ENCODE data around the gene GBP2. TPM values are rescaled to one million over a fixed set of nuclear protein-coding genes. Genes with fewer than 3 reads are reported as not detected.

GBP2 gene
- polyA plus RNA-seq, 1 of the 3 experiments (the other 2 are of a cell fraction), result 8.7 TPM

DNA sequence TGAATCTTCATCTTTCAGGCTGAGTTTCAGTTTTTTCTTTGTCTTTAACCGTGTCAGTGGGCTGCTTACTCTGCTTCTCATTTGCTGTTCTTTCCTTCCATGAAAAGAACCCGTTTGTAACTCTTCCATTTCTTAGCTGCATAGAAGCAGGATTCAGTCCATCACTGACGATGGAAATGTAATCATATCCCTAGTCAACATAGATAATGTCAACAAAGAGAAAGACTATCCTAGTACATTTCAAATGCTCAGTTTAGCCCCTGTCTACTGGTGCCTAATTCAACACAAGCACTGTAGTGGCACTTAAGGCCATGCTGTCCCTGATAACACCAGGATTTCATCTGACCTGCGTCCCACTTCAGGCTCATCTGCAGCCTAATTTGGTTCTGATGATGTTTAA is 61.3 kb downstream of the GBP2 start:
- Histone ChIP-seq H3K27ac (ENCODE audit: low read depth in 2 of 2, low read length in 1 of 2) (peak overlapping the region; percentile 55 to 76; a peak in 2 of 4 replicates), H3K27me3 (ENCODE audit: insufficient read depth) (no peaks in the 10 kb centered on the region), H2AFZ (ENCODE audit: low read depth) (peak overlapping the region; percentile 94), H3K36me3 (replicated peaks in 1 of 2; ENCODE audit: control insufficient read depth in 1 of 2, insufficient read depth in 2 of 2, low read length in 1 of 2) (peaks cover 0 to 9% of the 10 kb centered on the region in 2 experiments), H3K9me2 (0 out of 2 replicates have a peak, but pooled peaks cover 4% of the 10 kb centered on the region), H3K4me1 (ENCODE audit: control insufficient read depth in 1 of 2, insufficient read depth in 2 of 2, low read depth in 1 of 2, low read length in 1 of 2) (peaks cover 0 to 4% of the 10 kb centered on the region in 2 experiments; a peak in 2 of 4 replicates), H3K9ac (peak overlapping the region; percentile 55; the same call in 1 of the 2 replicates), H3K4me2 (peak overlapping the region; percentile 71), H3K79me2 (ENCODE audit: insufficient read depth) (no peaks in the 10 kb centered on the region), H3F3A (replicated peaks; ENCODE audit: insufficient read depth) (no peaks in the 10 kb centered on the region), H3K4me3 (ENCODE audit: low read depth in 2 of 2, low read length in 1 of 2) (peak overlapping the region; percentile 52 to 62), H4K20me1 (ENCODE audit: insufficient read depth) (no peaks in the 10 kb centered on the region), H3K9me3 (no peaks in the 10 kb centered on the region)
- ChIA-PET POLR2A (no interaction called here), CTCF (interaction anchor here (0.9 to 1.8 kb wide), 2 partner anchors 21 to 66 kb away, joined by 4 to 6 read pairs; no protein-coding TSS in a partner anchor)
- TF ChIP-seq SMC3 (IDR thresholded peaks at IDR 0.05; ENCODE audit: low read depth, low read length) (no peak), GABPA (IDR thresholded peaks at IDR 0.05; ENCODE audit: low read depth) (no peak)
- 37% methylated on average over 4 of the region's 4 CpGs for WGBS (ENCODE audit: low lambda C conversion rate)
- DNase-seq, result no peak

DNA sequence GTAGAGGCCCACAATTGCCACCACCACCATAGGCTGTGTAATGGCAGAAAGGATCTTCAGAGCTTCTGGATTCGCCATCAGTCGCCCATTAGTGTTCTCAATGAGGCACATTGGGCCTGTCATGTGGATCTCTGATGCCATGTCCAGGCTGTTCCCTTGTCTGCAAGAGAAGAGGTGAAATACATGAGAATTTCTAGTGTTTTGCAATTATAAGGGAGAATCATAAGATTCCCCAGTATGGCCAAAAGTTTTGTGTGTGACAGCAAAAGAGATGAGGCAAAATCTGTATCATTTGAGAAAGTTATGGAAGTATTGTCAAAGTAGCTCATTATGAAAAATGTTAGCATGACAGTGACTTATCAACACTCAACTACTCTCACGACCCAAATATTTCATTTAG is 62.8 kb downstream of the GBP2 start:
- CTCF ChIA-PET, result interaction anchor here (0.7 to 1.0 kb wide), 3 partner anchors 11 to 741 kb away, joined by 3 to 4 read pairs (median 3); no protein-coding TSS in a partner anchor
- Histone ChIP-seq H3K9me2 (0 out of 2 replicates have a peak, but pooled peaks cover 4% of the 10 kb centered on the region), H3K4me1 (ENCODE audit: control insufficient read depth in 1 of 2, insufficient read depth in 2 of 2, low read depth in 1 of 2, low read length in 1 of 2) (peaks cover 0 to 4% of the 10 kb centered on the region in 2 experiments; a peak in 2 of 4 replicates), H3K27ac (ENCODE audit: low read depth in 2 of 2, low read length in 1 of 2) (no peak overlapping the region), H2AFZ (ENCODE audit: low read depth) (no peak overlapping the region), H3K9me3 (no peaks in the 10 kb centered on the region), H3K79me2 (ENCODE audit: insufficient read depth) (no peaks in the 10 kb centered on the region), H3K9ac (no peak overlapping the region), H3K4me2 (no peak overlapping the region), H3K36me3 (replicated peaks in 1 of 2; ENCODE audit: control insufficient read depth in 1 of 2, insufficient read depth in 2 of 2, low read length in 1 of 2) (peaks cover 3 to 9% of the 10 kb centered on the region in 2 experiments), H4K20me1 (ENCODE audit: insufficient read depth) (no peaks in the 10 kb centered on the region), H3F3A (replicated peaks; ENCODE audit: insufficient read depth) (no peaks in the 10 kb centered on the region), H3K27me3 (ENCODE audit: insufficient read depth) (no peaks in the 10 kb centered on the region), H3K4me3 (ENCODE audit: low read depth in 2 of 2, low read length in 1 of 2) (no peak overlapping the region)
- TF ChIP-seq, protein P1, sequence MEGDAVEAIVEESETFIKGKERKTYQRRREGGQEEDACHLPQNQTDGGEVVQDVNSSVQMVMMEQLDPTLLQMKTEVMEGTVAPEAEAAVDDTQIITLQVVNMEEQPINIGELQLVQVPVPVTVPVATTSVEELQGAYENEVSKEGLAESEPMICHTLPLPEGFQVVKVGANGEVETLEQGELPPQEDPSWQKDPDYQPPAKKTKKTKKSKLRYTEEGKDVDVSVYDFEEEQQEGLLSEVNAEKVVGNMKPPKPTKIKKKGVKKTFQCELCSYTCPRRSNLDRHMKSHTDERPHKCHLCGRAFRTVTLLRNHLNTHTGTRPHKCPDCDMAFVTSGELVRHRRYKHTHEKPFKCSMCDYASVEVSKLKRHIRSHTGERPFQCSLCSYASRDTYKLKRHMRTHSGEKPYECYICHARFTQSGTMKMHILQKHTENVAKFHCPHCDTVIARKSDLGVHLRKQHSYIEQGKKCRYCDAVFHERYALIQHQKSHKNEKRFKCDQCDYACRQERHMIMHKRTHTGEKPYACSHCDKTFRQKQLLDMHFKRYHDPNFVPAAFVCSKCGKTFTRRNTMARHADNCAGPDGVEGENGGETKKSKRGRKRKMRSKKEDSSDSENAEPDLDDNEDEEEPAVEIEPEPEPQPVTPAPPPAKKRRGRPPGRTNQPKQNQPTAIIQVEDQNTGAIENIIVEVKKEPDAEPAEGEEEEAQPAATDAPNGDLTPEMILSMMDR (IDR thresholded peaks at IDR 0.05), result no peak
- TF ChIP-seq RCOR1 (IDR thresholded peaks at IDR 0.05; ENCODE audit: low read length) (no peak), POLR2AphosphoS5 (IDR thresholded peaks at IDR 0.05; ENCODE audit: low read depth, low read length) (no peak), YY1 (IDR thresholded peaks at IDR 0.05; ENCODE audit: low read depth) (no peak), FOXM1 (IDR thresholded peaks at IDR 0.05; ENCODE audit: low read depth) (no peak), TEAD4 (IDR thresholded peaks at IDR 0.05; ENCODE audit: borderline replicate concordance, insufficient read depth) (no peak), RFX5 (IDR thresholded peaks at IDR 0.05; ENCODE audit: low read length) (no peak), MEF2A (IDR thresholded peaks at IDR 0.05; ENCODE audit: borderline replicate concordance, low read depth) (no peak), ELF1 (IDR thresholded peaks at IDR 0.05) (no peak), TCF12 (IDR thresholded peaks at IDR 0.05) (no peak)
- TF ChIP-seq, protein P2, sequence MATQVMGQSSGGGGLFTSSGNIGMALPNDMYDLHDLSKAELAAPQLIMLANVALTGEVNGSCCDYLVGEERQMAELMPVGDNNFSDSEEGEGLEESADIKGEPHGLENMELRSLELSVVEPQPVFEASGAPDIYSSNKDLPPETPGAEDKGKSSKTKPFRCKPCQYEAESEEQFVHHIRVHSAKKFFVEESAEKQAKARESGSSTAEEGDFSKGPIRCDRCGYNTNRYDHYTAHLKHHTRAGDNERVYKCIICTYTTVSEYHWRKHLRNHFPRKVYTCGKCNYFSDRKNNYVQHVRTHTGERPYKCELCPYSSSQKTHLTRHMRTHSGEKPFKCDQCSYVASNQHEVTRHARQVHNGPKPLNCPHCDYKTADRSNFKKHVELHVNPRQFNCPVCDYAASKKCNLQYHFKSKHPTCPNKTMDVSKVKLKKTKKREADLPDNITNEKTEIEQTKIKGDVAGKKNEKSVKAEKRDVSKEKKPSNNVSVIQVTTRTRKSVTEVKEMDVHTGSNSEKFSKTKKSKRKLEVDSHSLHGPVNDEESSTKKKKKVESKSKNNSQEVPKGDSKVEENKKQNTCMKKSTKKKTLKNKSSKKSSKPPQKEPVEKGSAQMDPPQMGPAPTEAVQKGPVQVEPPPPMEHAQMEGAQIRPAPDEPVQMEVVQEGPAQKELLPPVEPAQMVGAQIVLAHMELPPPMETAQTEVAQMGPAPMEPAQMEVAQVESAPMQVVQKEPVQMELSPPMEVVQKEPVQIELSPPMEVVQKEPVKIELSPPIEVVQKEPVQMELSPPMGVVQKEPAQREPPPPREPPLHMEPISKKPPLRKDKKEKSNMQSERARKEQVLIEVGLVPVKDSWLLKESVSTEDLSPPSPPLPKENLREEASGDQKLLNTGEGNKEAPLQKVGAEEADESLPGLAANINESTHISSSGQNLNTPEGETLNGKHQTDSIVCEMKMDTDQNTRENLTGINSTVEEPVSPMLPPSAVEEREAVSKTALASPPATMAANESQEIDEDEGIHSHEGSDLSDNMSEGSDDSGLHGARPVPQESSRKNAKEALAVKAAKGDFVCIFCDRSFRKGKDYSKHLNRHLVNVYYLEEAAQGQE (IDR thresholded peaks at IDR 0.05; ENCODE audit: low read depth, low read length), result no peak
- TF ChIP-seq, protein P3, sequence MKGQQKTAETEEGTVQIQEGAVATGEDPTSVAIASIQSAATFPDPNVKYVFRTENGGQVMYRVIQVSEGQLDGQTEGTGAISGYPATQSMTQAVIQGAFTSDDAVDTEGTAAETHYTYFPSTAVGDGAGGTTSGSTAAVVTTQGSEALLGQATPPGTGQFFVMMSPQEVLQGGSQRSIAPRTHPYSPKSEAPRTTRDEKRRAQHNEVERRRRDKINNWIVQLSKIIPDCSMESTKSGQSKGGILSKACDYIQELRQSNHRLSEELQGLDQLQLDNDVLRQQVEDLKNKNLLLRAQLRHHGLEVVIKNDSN (IDR thresholded peaks at IDR 0.05; ENCODE audit: borderline replicate concordance, low read depth), result no peak
- TF ChIP-seq, protein P4, sequence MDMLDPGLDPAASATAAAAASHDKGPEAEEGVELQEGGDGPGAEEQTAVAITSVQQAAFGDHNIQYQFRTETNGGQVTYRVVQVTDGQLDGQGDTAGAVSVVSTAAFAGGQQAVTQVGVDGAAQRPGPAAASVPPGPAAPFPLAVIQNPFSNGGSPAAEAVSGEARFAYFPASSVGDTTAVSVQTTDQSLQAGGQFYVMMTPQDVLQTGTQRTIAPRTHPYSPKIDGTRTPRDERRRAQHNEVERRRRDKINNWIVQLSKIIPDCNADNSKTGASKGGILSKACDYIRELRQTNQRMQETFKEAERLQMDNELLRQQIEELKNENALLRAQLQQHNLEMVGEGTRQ (IDR thresholded peaks at IDR 0.05; ENCODE audit: borderline replicate concordance, low read depth, low read length), result no peak
- POLR2A ChIA-PET, result no interaction called here
- DNase-seq, result no peak
- 82% methylated on average over 3 of the region's 3 CpGs for WGBS (ENCODE audit: low lambda C conversion rate)

All from SK-N-SH (cell line).